ENCODE results near the gene ADD1. TPM values are rescaled to one million over a fixed set of nuclear protein-coding genes. Genes with fewer than 3 reads are reported as not detected.
A peak's percentile ranks its signal among the peaks of the same experiment; 100 is the strongest.

Gene ADD1
- total RNA-seq, 1 experiment from 2014 or later: 62.5 TPM

GRCh38 chr4:2837904-2838496, 5.6 kb upstream of the ADD1 start:
- no peak for DNase-seq
- Histone ChIP-seq H3K9me3 (no peaks in the 10 kb centered on the region), H3K4me3 (no peak overlapping the region), H3K36me3 (no peaks in the 10 kb centered on the region), H3K27me3 (no peaks in the 10 kb centered on the region)

- H3K9me3 ChIP-seq: no peaks in the 10 kb centered on the region
- no peaks in the 10 kb centered on the region for H3K36me3 ChIP-seq
- no peak for DNase-seq
- no peaks in the 10 kb centered on the region for H3K27me3 ChIP-seq
- H3K4me3 ChIP-seq: no peak overlapping the region
These were observed 4.6 kb upstream of the ADD1 start for GRCh38 chr4:2839060-2839459.

GRCh38 chr4:2842687-2843262, 869 bp upstream of the ADD1 start:
- DNase-seq: no peak
- H3K4me3 ChIP-seq: peak overlapping the region; percentile 69
- no peaks in the 10 kb centered on the region for H3K9me3 ChIP-seq
- no peaks in the 10 kb centered on the region for H3K27me3 ChIP-seq
- no peaks in the 10 kb centered on the region for H3K36me3 ChIP-seq

GRCh38 chr4:2843941-2844584, 419 bp downstream of the ADD1 start:
- peak; percentile 41 for DNase-seq
- H3K9me3 ChIP-seq: no peaks in the 10 kb centered on the region
- no peaks in the 10 kb centered on the region for H3K36me3 ChIP-seq
- H3K4me3 ChIP-seq: peak overlapping the region; percentile 69
- H3K27me3 ChIP-seq: no peaks in the 10 kb centered on the region

GRCh38 chr4:2846172-2846571, 2.5 kb downstream of the ADD1 start:
- no peaks in the 10 kb centered on the region for H3K36me3 ChIP-seq
- no peak for DNase-seq
- no peak overlapping the region for H3K4me3 ChIP-seq
- no peaks in the 10 kb centered on the region for H3K9me3 ChIP-seq
- no peaks in the 10 kb centered on the region for H3K27me3 ChIP-seq

- no peaks in the 10 kb centered on the region for H3K27me3 ChIP-seq
- no peaks in the 10 kb centered on the region for H3K36me3 ChIP-seq
- DNase-seq: no peak
- no peaks in the 10 kb centered on the region for H3K9me3 ChIP-seq
- H3K4me3 ChIP-seq: no peak overlapping the region
These were observed 3.7 kb downstream of the ADD1 start for GRCh38 chr4:2847302-2847871.

- Histone ChIP-seq H3K4me3 (no peak overlapping the region), H3K9me3 (no peaks in the 10 kb centered on the region), H3K27me3 (no peaks in the 10 kb centered on the region), H3K36me3 (no peaks in the 10 kb centered on the region)
- no peak for DNase-seq
These were observed 4.8 kb downstream of the ADD1 start for GRCh38 chr4:2848449-2848848.

- Histone ChIP-seq H3K36me3 (peaks cover 7% of the 10 kb centered on the region), H3K27me3 (no peaks in the 10 kb centered on the region)
- DNase-seq: no peak
These were observed 5.9 kb downstream of the ADD1 start for GRCh38 chr4:2849267-2850152.

GRCh38 chr4:2850966-2851798, 7.5 kb downstream of the ADD1 start:
- Histone ChIP-seq H3K9me3 (0 out of 2 replicates have a peak, but pooled peaks cover 2% of the 10 kb centered on the region), H3K27me3 (no peaks in the 10 kb centered on the region), H3K36me3 (peaks cover 15% of the 10 kb centered on the region), H3K4me3 (no peak overlapping the region)
- DNase-seq: no peak

More at GRCh38 chr4:2849267-2850152, 5.9 kb downstream of the ADD1 start:
- Histone ChIP-seq H3K4me3 (no peak overlapping the region), H3K9me3 (no peaks in the 10 kb centered on the region)

GRCh38 chr4:2852481-2852921, 8.9 kb downstream of the ADD1 start:
- no peak for DNase-seq
- H3K9me3 ChIP-seq: 0 out of 2 replicates have a peak, but pooled peaks cover 2% of the 10 kb centered on the region
- H3K4me3 ChIP-seq: no peak overlapping the region
- H3K27me3 ChIP-seq: no peaks in the 10 kb centered on the region
- H3K36me3 ChIP-seq: peaks cover 15% of the 10 kb centered on the region

- Histone ChIP-seq H3K9me3 (0 out of 2 replicates have a peak, but pooled peaks cover 2% of the 10 kb centered on the region), H3K36me3 (peaks cover 15% of the 10 kb centered on the region), H3K4me3 (no peak overlapping the region), H3K27me3 (no peaks in the 10 kb centered on the region)
- DNase-seq: no peak
These were observed 11.9 kb downstream of the ADD1 start for GRCh38 chr4:2855584-2855983.

GRCh38 chr4:2856266-2856665, 12.6 kb downstream of the ADD1 start:
- DNase-seq: no peak
- no peak overlapping the region for H3K4me3 ChIP-seq
- 0 out of 2 replicates have a peak, but pooled peaks cover 2% of the 10 kb centered on the region for H3K9me3 ChIP-seq
- H3K27me3 ChIP-seq: no peaks in the 10 kb centered on the region
- peaks cover 15% of the 10 kb centered on the region for H3K36me3 ChIP-seq

- H3K27me3 ChIP-seq: no peaks in the 10 kb centered on the region
- H3K36me3 ChIP-seq: peaks cover 15% of the 10 kb centered on the region
- H3K9me3 ChIP-seq: 0 out of 2 replicates have a peak, but pooled peaks cover 2% of the 10 kb centered on the region
- DNase-seq: no peak
- no peak overlapping the region for H3K4me3 ChIP-seq
These were observed 13.8 kb downstream of the ADD1 start for GRCh38 chr4:2857349-2857927.

GRCh38 chr4:2858451-2859217, 15.0 kb downstream of the ADD1 start:
- Histone ChIP-seq H3K36me3 (peaks cover 15% of the 10 kb centered on the region), H3K27me3 (no peaks in the 10 kb centered on the region), H3K9me3 (0 out of 2 replicates have a peak, but pooled peaks cover 2% of the 10 kb centered on the region), H3K4me3 (no peak overlapping the region)
- DNase-seq: peak; percentile 56

GRCh38 chr4:2859514-2859913, 15.9 kb downstream of the ADD1 start:
- no peak for DNase-seq

More at GRCh38 chr4:2859514-2859913, 15.9 kb downstream of the ADD1 start:
- Histone ChIP-seq H3K27me3 (no peaks in the 10 kb centered on the region), H3K36me3 (peaks cover 8% of the 10 kb centered on the region), H3K4me3 (no peak overlapping the region), H3K9me3 (0 out of 2 replicates have a peak, but pooled peaks cover 2% of the 10 kb centered on the region)
